Measurements from ENCODE around the gene USP15. TPM values are rescaled to one million over a fixed set of nuclear protein-coding genes. Genes with fewer than 3 reads are reported as not detected.

The USP15 gene
- total and polyA plus RNA-seq, 2 of the 8 experiments (the other 6 are each of a cell fraction or from before 2014, with no cell fraction given), result 12.7 to 38.6 TPM

- no peak for FAIRE-seq
- Histone ChIP-seq H3K23me2 (ENCODE audit: low read depth, low read length) (no peaks in the 10 kb centered on the region), H3K36me3 (ENCODE audit: control insufficient read depth in 2 of 4, insufficient read depth in 4 of 4, low read length in 3 of 4) (no peaks in the 10 kb centered on the region; a peak in 1 of 8 replicates), H4K5ac (ENCODE audit: insufficient read length, low read depth, low read length) (no peak overlapping the region), H3K4me3 (ENCODE audit: extremely low read depth in 1 of 4, insufficient read depth in 2 of 4, low read depth in 3 of 4, low read length in 4 of 4) (no peak overlapping the region), H4K20me1 (replicated peaks in 1 of 2; ENCODE audit: control insufficient read depth in 1 of 2, insufficient read depth in 2 of 2, low read length in 2 of 2) (no peaks in the 10 kb centered on the region), H3K56ac (replicated peaks; ENCODE audit: insufficient read length, low read depth, low read length) (no peak overlapping the region), H2BK5ac (ENCODE audit: low read depth, low read length) (no peak overlapping the region), H2BK15ac (ENCODE audit: low read length) (no peak overlapping the region), H3K14ac (ENCODE audit: insufficient read length) (no peak overlapping the region), H2BK20ac (ENCODE audit: low read length) (no peak overlapping the region), H3K27ac (ENCODE audit: low read depth, low read length) (no peak overlapping the region), H3K23ac (ENCODE audit: insufficient read length) (no peak overlapping the region), H2BK12ac (ENCODE audit: low read depth, low read length) (no peak overlapping the region), H3K9me3 (ENCODE audit: insufficient read depth in 2 of 2, low read depth in 1 of 2, low read length in 1 of 2) (no peaks in the 10 kb centered on the region), H3K79me2 (ENCODE audit: control insufficient read depth in 1 of 2, insufficient read depth in 2 of 2, low read length in 2 of 2) (peaks cover 3 to 25% of the 10 kb centered on the region in 2 experiments; a peak in 3 of 4 replicates), H3K4me1 (replicated peaks in 1 of 4; ENCODE audit: control insufficient read depth in 3 of 4, insufficient read depth in 4 of 4, low read length in 3 of 4) (peaks cover 0 to 9% (median 6%) of the 10 kb centered on the region in 4 experiments; a peak in 6 of 7 replicates), H3K4me2 (ENCODE audit: insufficient read depth in 1 of 2, low read depth in 2 of 2, low read length in 2 of 2) (no peak overlapping the region), H2AK5ac (ENCODE audit: low read depth, low read length) (no peak overlapping the region), H2AFZ (ENCODE audit: low read length) (no peak overlapping the region), H3K18ac (ENCODE audit: extremely low read depth, low read length) (no peak overlapping the region), H4K8ac (ENCODE audit: extremely low read depth, insufficient read depth, low read length) (no peak overlapping the region), H3K79me1 (ENCODE audit: low read depth, low read length) (peaks cover 2% of the 10 kb centered on the region; the same call in 1 of the 2 replicates), H2BK120ac (replicated peaks; ENCODE audit: low read depth, low read length) (no peak overlapping the region), H3K27me3 (replicated peaks in 1 of 4; ENCODE audit: control insufficient read depth in 3 of 4, extremely low read depth in 1 of 4, insufficient read depth in 3 of 4, low read length in 3 of 4) (no peaks in the 10 kb centered on the region), H4K91ac (replicated peaks; ENCODE audit: insufficient read length, low read length) (no peak overlapping the region), H3K9ac (replicated peaks in 1 of 4; ENCODE audit: extremely low read depth in 1 of 4, low read depth in 3 of 4, low read length in 3 of 4) (no peak overlapping the region), H3K4ac (replicated peaks; ENCODE audit: insufficient read length, low read depth, low read length) (no peak overlapping the region)
- no peak for TF ChIP-seq MAFK (IDR thresholded peaks at IDR 0.05; ENCODE audit: low read depth, low read length)
- TF ChIP-seq SIX5 (IDR thresholded peaks at IDR 0.05; ENCODE audit: low read depth, low read length), result no peak
- TF ChIP-seq POLR2AphosphoS5 (IDR thresholded peaks at IDR 0.05; ENCODE audit: low read depth, low read length), result no peak
- no peak for TF ChIP-seq FOSL1 (IDR thresholded peaks at IDR 0.05; ENCODE audit: insufficient read depth, low read depth, low read length)
- TF ChIP-seq ATF2 (IDR thresholded peaks at IDR 0.05; ENCODE audit: low read length), result no peak
- no peak for TF ChIP-seq USF2 (IDR thresholded peaks at IDR 0.05; ENCODE audit: low read length)
- no peak for TF ChIP-seq SP2 (IDR thresholded peaks at IDR 0.05; ENCODE audit: low read length)
- no peak for TF ChIP-seq RXRA (IDR thresholded peaks at IDR 0.05; ENCODE audit: insufficient read depth, low read depth, low read length)
- no peak for TF ChIP-seq KDM1A (IDR thresholded peaks at IDR 0.05; ENCODE audit: borderline replicate concordance, low read length)
- no peak for TF ChIP-seq TAF1 (IDR thresholded peaks at IDR 0.05; ENCODE audit: low read depth, low read length)
- 91% methylated on average over 2 of the region's 2 CpGs; no CpG with 5 or more reads in 1 of the 2 experiments for WGBS, 2 experiments (ENCODE audit: extremely low coverage in 1 of 2, insufficient coverage in 1 of 2, insufficient read length in 1 of 2, insufficient replicate concordance in 2 of 2, low coverage in 1 of 2, low lambda C conversion rate in 2 of 2, missing lambda C conversion rate in 1 of 2)
- POLR2A ChIA-PET (ENCODE audit: partially characterized antibody), result no interaction called here
- no peak for DNase-seq (ENCODE audit: low read depth in 1 of 2, low spot score in 2 of 2)
- CTCF ChIA-PET (ENCODE audit: partially characterized antibody), result no interaction called here
Measured at GRCh38 chr12:62296001-62296400, 35.8 kb downstream of the USP15 start.

All from H1 (cell line).